Cardiac ventricle fibroblast (primary cell): ENCODE measurements around the gene FAIM2. TPM values are rescaled to one million over a fixed set of nuclear protein-coding genes. Genes with fewer than 3 reads are reported as not detected.

ENCODE experiments used
- total RNA-seq: library from RNA; depleted of rRNA; stranded (reverse); fragments of >200 nt; gene quantifications from 2 replicates; pipeline ENCODE4 v1.2.3, GENCODE V29; 2015

Gene FAIM2
- 209 and 210 TPM in 2 replicates for total RNA-seq

DNA sequence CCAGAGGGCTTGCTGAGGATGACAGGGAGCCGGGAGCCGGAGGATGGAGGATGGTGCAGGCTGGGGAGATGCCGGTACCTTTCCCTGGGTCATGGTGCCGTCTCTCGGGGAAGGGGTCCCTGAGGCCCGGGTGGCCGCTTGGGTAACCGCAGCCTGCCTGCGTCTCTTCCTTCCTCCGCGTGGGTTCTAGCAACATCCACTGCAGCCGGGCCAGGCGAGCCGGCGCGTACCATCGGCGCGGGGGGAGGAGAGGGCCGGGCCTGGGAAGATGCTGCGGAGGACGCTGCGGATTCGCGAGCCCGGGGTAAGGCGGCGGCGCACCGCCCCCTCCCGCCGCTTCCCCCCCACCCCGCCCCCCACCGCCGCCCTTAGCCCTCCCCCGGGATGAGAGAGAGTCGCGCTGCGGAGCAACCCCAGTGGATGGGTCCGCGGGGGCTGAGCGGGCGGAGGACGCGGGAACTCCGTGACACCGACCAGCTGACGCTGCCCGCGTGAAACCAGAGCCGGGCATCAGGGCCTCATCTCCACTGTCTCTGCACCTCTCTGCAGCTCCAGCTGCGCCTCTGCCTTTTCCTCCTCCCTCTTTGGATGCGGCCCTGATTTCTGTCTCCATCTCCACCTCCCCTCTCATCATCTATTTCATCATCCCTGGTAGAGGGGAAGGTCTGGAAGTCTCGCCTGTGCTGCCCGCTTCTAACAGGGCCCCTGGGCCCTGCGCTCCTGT is at the start of gene FAIM2:
Gene FAIM2, minus strand, starts transcription at position 201 of the 724 bp plus-strand sequence. Its CDS starts 108 bp downstream, at position 93.

DNA sequence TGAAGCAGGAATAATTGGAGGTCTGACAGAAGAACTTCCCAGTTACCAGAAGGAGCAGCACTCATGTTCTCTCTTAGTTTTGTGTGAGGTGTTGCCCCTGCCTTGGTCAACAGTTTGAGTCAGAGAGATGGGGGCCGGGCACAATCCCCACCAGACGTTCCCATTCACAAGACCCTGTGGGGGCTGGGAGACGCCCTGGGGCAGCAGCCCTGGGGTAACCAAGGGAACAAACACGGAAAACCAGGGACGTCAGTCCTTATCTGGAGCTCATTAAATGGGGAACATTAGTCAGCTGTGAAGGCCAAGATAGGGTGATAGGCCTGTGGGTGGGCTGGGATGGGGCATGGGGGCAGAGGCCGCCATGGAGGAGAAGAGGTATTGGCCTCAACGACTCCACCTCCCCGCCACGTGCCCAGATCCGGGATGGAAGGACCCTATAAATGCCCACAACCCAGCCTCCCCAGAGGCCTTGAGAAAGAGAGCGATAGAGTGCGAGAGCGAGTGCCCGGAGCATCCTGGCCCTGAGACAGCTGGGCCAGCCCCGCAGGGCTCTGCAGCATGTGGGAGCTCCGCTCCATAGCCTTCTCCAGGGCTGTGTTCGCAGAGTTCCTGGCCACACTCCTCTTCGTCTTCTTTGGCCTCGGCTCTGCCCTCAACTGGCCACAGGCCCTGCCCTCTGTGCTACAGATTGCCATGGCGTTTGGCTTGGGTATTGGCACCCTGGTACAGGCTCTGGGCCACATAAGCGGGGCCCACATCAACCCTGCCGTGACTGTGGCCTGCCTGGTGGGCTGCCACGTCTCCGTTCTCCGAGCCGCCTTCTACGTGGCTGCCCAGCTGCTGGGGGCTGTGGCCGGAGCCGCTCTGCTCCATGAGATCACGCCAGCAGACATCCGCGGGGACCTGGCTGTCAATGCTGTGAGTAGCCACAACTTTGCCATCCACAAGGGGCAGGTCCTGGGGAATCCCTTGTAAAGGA is 46.9 kb upstream of the FAIM2 start, which contains the start of gene AQP2:
Gene AQP2, plus strand, starts transcription at position 465 of the 979 bp plus-strand sequence. Its CDS starts 94 bp downstream, at position 559.

DNA sequence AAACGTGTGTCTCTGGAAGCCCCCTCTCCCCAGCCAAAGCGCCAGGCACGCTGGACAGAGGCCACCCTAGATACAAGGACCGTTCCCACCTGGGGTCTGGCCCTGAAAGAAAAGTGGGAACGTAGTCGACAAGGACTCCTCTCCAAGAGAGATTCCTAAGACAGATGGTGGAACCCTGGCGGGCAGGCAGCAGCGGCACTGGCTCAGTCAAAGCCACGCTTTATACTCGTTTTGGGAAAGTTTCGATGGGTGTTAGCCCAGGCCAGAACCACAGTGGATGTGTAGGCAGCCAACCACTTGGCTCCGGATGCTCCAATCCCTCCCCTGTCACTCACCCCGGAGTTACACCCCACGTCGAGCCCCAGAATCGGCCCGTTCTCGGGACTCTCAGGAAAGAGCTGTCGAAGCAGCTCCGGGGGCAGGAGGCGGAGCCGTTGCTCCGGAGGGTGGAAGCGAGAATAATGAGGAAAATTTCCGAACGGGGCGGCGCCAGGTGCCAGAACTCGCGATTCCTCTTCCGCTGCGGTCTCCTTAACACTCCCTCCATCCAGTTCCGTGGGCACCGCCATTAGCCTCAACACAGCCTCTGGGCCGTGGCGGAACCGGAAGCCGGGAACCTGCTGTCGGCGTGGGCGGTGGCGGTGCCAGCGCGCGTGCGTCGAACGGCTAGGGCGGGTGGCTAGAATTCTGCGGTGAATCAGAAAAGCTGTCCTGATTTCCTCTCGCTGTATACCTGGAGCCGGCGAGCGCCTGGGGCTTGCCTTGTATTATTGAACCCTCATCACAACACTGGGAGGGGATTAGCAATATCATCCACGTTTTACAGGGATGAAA is 61.0 kb downstream of the FAIM2 start, which contains the start of gene BCDIN3D:
Gene BCDIN3D, minus strand, starts transcription at position 588 of the 834 bp plus-strand sequence. Its CDS starts 19 bp downstream, at position 569.

DNA sequence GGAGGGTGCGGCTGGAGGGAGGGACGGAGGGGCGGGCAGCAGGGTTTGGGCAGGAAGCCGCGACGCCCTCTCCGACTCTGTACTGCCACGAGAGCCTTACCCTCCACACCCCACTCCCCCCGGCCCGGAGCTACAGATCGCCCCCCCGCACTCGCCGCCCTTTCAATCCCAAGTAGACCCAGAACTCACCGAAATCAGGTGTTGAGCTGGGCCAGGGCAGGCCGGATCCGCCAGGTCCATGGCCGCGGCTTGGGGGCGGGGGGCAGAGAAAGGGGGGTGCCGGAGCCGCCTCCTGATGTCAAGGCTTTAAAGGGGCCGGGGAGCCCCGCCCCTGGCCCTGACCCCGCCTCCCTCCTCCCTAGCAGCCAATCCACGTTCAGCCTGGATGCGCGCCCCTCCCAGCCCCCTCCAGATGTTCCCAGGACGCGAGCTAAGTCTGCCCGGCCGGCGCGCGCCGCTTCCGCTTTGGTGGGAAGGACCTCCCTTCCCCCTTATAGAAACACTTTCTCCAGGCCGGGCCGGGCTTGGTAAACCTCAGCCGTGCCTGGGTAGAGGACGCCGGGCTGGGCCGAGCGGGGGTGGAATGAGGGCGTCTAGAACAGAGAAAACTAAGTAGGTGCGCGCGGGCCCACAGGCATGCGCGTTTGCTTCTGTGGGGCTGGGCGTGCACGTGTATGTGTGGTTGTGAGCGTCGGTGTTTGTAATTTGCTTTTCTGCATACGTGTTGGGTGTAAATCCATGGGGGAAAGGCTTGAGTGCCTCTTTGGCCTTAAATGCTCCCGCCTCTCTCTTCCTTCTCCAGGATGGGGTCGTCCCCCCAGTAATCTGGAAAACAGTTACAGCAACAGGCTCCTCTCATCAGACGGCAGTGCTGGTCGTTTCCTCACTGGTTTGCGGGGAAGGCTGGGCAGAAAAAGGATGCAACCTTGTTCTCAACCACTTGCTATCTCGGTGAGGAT is 75.3 kb downstream of the FAIM2 start, which contains the start of gene NCKAP5L:
Gene NCKAP5L, minus strand, starts transcription at position 281 of the 959 bp plus-strand sequence. CDS start 24,369 bp downstream, outside the sequence.

Other genes starting within 250 kb of the FAIM2 start
- 17.1 and 24.0 TPM in 2 replicates for gene FMNL3, start 196.5 kb downstream of the FAIM2 start, total RNA-seq
- 225 and 288 TPM in 2 replicates for gene TMBIM6, start 162.3 kb downstream of the FAIM2 start, total RNA-seq
- gene NCKAP5L, start 75.5 kb downstream of the FAIM2 start, total RNA-seq, result 20.7 and 25.1 TPM in 2 replicates
- gene BCDIN3D, start 60.8 kb downstream of the FAIM2 start, total RNA-seq, result 2.9 and 4.5 TPM in 2 replicates
- gene AQP2, start 46.8 kb upstream of the FAIM2 start, total RNA-seq, result 0.31 TPM in 1 of 2 replicates, not detected in the other
- 7.6 and 8.0 TPM in 2 replicates for gene AQP5, start 58.0 kb upstream of the FAIM2 start, total RNA-seq
- gene AQP6, start 69.0 kb upstream of the FAIM2 start, total RNA-seq, result 0.37 and 0.73 TPM in 2 replicates
- 12.0 and 18.6 TPM in 2 replicates for gene RACGAP1, start 121.6 kb upstream of the FAIM2 start, total RNA-seq
- gene ASIC1, start 153.7 kb upstream of the FAIM2 start, total RNA-seq, result 20.7 and 30.7 TPM in 2 replicates
- 25.9 and 39.6 TPM in 2 replicates for gene SMARCD1, start 181.4 kb upstream of the FAIM2 start, total RNA-seq
- 5.9 and 11.3 TPM in 2 replicates for gene GPD1, start 200.1 kb upstream of the FAIM2 start, total RNA-seq
- 61.8 and 66.3 TPM in 2 replicates for gene COX14, start 208.3 kb upstream of the FAIM2 start, total RNA-seq